Right renal pelvis (tissue), 4 donors: ENCODE results near the gene PCDHB8. TPM values are rescaled to one million over a fixed set of nuclear protein-coding genes. Genes with fewer than 3 reads are reported as not detected.
"Not testable (repeated sequence)": the region's sequence is repeated elsewhere in the genome, so short reads cannot be mapped to it uniquely, and the experiment has no call there.

ENCODE experiments used
- DNase-seq, 4 donors: peaks; one replicate each; pipeline ENCODE4 v3.0.0-alpha.2; 2013; ENCODE audit warnings: low read depth in 4 of 4, low spot score in 3 of 4, missing footprints in 1 of 4
- polyA plus RNA-seq, 4 donors: library from polyadenylated mRNA; unstranded; fragments of 120-200 nt; gene quantifications; one replicate each; pipeline ENCODE4 v1.2.1, GENCODE V29; 2013; ENCODE audit not compliant: insufficient read length in 4 of 4

The PCDHB8 gene
- polyA plus RNA-seq: 1 to 10 TPM; 1.3 to 3.9 (median 2.6) TPM

GRCh38 chr5:141177577-141178191, at the start of gene PCDHB8:
PCDHB8 (plus strand) TSS chr5:141177790; CDS start chr5:141178035, 245 bp downstream.
- DNase-seq: not testable (repeated sequence)

GRCh38 chr5:141135030-141135717, 42.4 kb upstream of the PCDHB8 start, which contains the start of gene PCDHB5:
PCDHB5 (plus strand) TSS chr5:141135206; CDS start chr5:141135435, 229 bp downstream.
- DNase-seq: no peak

- no peak for DNase-seq
Measured at GRCh38 chr5:141135718-141136266, 41.8 kb upstream of the PCDHB8 start.

GRCh38 chr5:141137346-141137745, 40.2 kb upstream of the PCDHB8 start:
- DNase-seq: not testable (repeated sequence)

GRCh38 chr5:141149812-141150211, 27.8 kb upstream of the PCDHB8 start, which contains the start of gene PCDHB6:
PCDHB6 (plus strand) TSS chr5:141150057; CDS start chr5:141150258, 201 bp downstream.
- peak in 1 of 4 donors; percentile 5 for DNase-seq

- DNase-seq: no peak
Measured at GRCh38 chr5:141150224-141150992, 27.2 kb upstream of the PCDHB8 start.

GRCh38 chr5:141150993-141151325, 26.6 kb upstream of the PCDHB8 start:
- no peak for DNase-seq

- not testable (repeated sequence) for DNase-seq
Measured at GRCh38 chr5:141151632-141152031, 26.0 kb upstream of the PCDHB8 start.

GRCh38 chr5:141152096-141152495, 25.5 kb upstream of the PCDHB8 start:
- not testable (repeated sequence) for DNase-seq

GRCh38 chr5:141155540-141156374, 21.8 kb upstream of the PCDHB8 start:
- no peak for DNase-seq

GRCh38 chr5:141157356-141157755, 20.2 kb upstream of the PCDHB8 start:
- DNase-seq: not testable (repeated sequence)

GRCh38 chr5:141157901-141158300, 19.7 kb upstream of the PCDHB8 start:
- DNase-seq: not testable (repeated sequence)

GRCh38 chr5:141172381-141173204, 5.0 kb upstream of the PCDHB8 start, which contains the start of gene PCDHB7:
PCDHB7 (plus strand) TSS chr5:141172644; CDS start chr5:141172836, 192 bp downstream.
- peak in 1 of 4 donors; percentile 30 for DNase-seq

- DNase-seq: not testable (repeated sequence)
Measured at GRCh38 chr5:141174291-141175104, 3.1 kb upstream of the PCDHB8 start.

GRCh38 chr5:141175933-141176332, 1.7 kb upstream of the PCDHB8 start:
- no peak for DNase-seq

GRCh38 chr5:141179371-141179770, 1.8 kb downstream of the PCDHB8 start:
- not testable (repeated sequence) for DNase-seq

- not testable (repeated sequence) for DNase-seq
Measured at GRCh38 chr5:141179876-141180275, 2.3 kb downstream of the PCDHB8 start.

- no peak for DNase-seq
Measured at GRCh38 chr5:141180313-141180712, 2.7 kb downstream of the PCDHB8 start.
